CD4-positive, alpha-beta T cell (primary cell): ENCODE measurements around the gene CPLANE2. TPM values are rescaled to one million over a fixed set of nuclear protein-coding genes. Genes with fewer than 3 reads are reported as not detected.

Source experiments
- ATAC-seq: fragments of 200-7000 bp; cut with Tn5 transposase; one replicate; pipeline ENCODE4 v1.10.0; 2022; ENCODE audit warnings: mild to moderate bottlenecking; ENCODE audit not compliant: poor library complexity
- CTCF ChIA-PET: fragments of 350-600 bp; sonication (Branson Sonifier 250); formaldehyde crosslinking; loops from one replicate; lab custom pipeline; 2021; ENCODE audit warnings: antibody characterized with exemption, inconsistent platforms; lab: Charles Lee
- POLR2A ChIA-PET: fragments of 350-600 bp; sonication (Branson Sonifier 250); formaldehyde crosslinking; loops from one replicate; lab custom pipeline; 2021; ENCODE audit warnings: antibody characterized with exemption, inconsistent platforms; lab: Charles Lee
- DNase-seq, 14 experiments: peaks; one replicate each; pipeline ENCODE4 v3.0.0-alpha.2; 2013 to 2020; ENCODE audit warnings: mixed read lengths in 2 of 14
- H3K27ac ChIP-seq, 2 donors: one replicate each; pipeline versions ENCODE4 v1.5.1 to v1.7.0; 2013; ENCODE audit warnings: low read length in 2 of 2, low read depth in 1 of 2, mild to moderate bottlenecking in 1 of 2
- H3K27me3 ChIP-seq, 2 experiments: 1 replicate in 1 of 2; 2 replicates in 1 of 2; pipeline versions ENCODE4 v1.6.1 to v1.7.0; 2013; ENCODE audit warnings: low read length in 2 of 2, control low read depth in 1 of 2, mild to moderate bottlenecking in 1 of 2, moderate library complexity in 1 of 2; ENCODE audit not compliant: insufficient read depth in 2 of 2, control insufficient read depth in 1 of 2
- H3K36me3 ChIP-seq: one replicate; pipeline ENCODE4 v1.6.1; 2013; ENCODE audit warnings: low read length, control low read depth; ENCODE audit not compliant: insufficient read depth
- H3K4me1 ChIP-seq: one replicate; pipeline ENCODE4 v1.6.1; 2013; ENCODE audit warnings: low read length, control low read depth; ENCODE audit not compliant: insufficient read depth
- H3K4me3 ChIP-seq: one replicate; pipeline ENCODE4 v1.5.1; 2013; ENCODE audit warnings: mild to moderate bottlenecking, low read length, moderate library complexity
- H3K9me3 ChIP-seq, 2 experiments: 1 replicate in 1 of 2; 2 replicates in 1 of 2; pipeline versions ENCODE4 v1.6.1 to v1.7.0; 2013; ENCODE audit warnings: low read length in 2 of 2, mild to moderate bottlenecking in 2 of 2, control low read depth in 1 of 2, moderate library complexity in 1 of 2; ENCODE audit not compliant: control insufficient read depth in 1 of 2, insufficient read depth in 1 of 2
- H3K27ac Mint-ChIP-seq: one replicate; pipeline ENCODE4 v1.8.0; 2020; ENCODE audit warnings: mixed read lengths
- H3K27me3 Mint-ChIP-seq: one replicate; pipeline ENCODE4 v1.8.0; 2021; ENCODE audit warnings: mixed read lengths
- H3K36me3 Mint-ChIP-seq: one replicate; pipeline ENCODE4 v1.8.0; 2021; ENCODE audit warnings: low read depth, mixed read lengths
- H3K4me1 Mint-ChIP-seq: one replicate; pipeline ENCODE4 v1.8.0; 2021; ENCODE audit warnings: low read depth, mixed read lengths
- H3K4me3 Mint-ChIP-seq: one replicate; pipeline ENCODE4 v1.8.0; 2020; ENCODE audit warnings: mild to moderate bottlenecking, mixed read lengths
- H3K9me3 Mint-ChIP-seq: one replicate; pipeline ENCODE4 v1.8.0; 2020; ENCODE audit warnings: mixed read lengths
- CTCF ChIP-seq: fragments of 200-600 bp; IDR thresholded peaks from one replicate; pipeline ENCODE4 v1.8.0; 2022; ENCODE audit warnings: antibody characterized with exemption, mild to moderate bottlenecking
- intact Hi-C, 2 experiments: fragments of 100-400 bp; cut with DNase I in 1 of 2; cut with micrococcal nuclease in 1 of 2; formaldehyde crosslinking; loops; one replicate each; pipeline versions ENCODE4 v1.15.1 to v1.9.0; 2023 to 2025; cut with DNase I, micrococcal nuclease
- total RNA-seq, 174 experiments: library from RNA in 2 of 174; stranded (reverse) in 2 of 174; gene quantifications; one replicate each; pipeline ENCODE4 v1.2.3 and lab custom pipeline; 2021 to 2026

CPLANE2 gene
- total RNA-seq, 2 experiments from 2014 or later = 5.3 to 8.4 TPM

DNA sequence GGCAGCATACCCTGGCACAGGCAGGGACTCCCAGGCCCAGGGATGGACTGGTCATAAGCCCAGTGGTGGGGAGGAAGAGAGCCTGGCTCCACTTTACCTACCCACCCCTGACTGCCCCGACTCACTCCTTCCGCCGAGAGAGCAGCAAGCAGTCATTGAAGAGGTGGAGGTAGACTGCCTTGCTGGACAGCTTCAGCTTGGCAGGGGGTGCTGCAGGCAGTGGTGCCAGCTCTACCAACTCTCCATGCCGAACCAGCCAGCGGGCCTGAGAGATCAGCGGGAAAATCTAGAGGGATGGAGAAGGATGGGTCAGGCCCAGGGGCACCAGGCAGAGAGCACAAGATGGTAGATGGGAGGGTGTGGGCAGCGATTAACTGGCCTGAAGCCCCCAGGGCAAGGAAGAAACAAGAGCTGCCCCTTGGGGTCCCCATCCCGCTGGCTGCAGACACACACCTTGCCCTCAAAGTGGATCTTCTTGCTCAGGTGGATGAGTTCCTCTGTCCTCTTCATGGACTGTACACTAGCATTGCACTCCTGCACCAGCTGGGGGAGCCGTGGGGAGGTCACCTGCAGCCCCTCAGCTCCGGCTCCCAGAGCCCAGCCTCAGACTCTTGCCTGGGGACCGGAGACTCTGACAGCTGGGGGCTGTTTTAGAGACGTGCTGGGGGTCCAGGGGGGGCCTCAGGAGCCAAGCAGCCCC lies 32.2 kb downstream of the CPLANE2 start:
- H3K27ac ChIP-seq = no peak overlapping the region
- peaks cover 29% of the 10 kb centered on the region for H3K36me3 Mint-ChIP-seq
- intact Hi-C loops = loop anchor here (2.0 to 10.0 kb wide), 3 partner anchors 40 to 850 kb away; partner anchors contain the start of genes NBPF1 (in 1 of the 2) and SDHB (in 1 of the 2)
- ATAC-seq (no peak), DNase-seq (peak in 10 of 14 experiments; percentile 26 to 59 (median 36))
- ChIA-PET CTCF (interaction anchor here (1.0 to 2.3 kb wide), 4 partner anchors 13 to 132 kb away, joined by 3 to 7 read pairs (median 4); partner anchors contain the start of gene FAM131C), POLR2A (interaction anchor here (0.9 to 1.1 kb wide), 3 partner anchors 11 to 158 kb away, joined by 3 read pairs; no protein-coding TSS in a partner anchor)
- no peaks in the 10 kb centered on the region for H3K9me3 ChIP-seq
- H3K36me3 ChIP-seq = peaks cover 20% of the 10 kb centered on the region
- no peaks in the 10 kb centered on the region for H3K9me3 Mint-ChIP-seq
- no peak overlapping the region for H3K4me3 ChIP-seq
- TF ChIP-seq CTCF = peak; percentile 19
- no peaks in the 10 kb centered on the region for H3K27me3 Mint-ChIP-seq
- H3K27ac Mint-ChIP-seq = no peak overlapping the region
- H3K4me3 Mint-ChIP-seq = peak overlapping the region; percentile 76
- no peaks in the 10 kb centered on the region for H3K27me3 ChIP-seq
- H3K4me1 Mint-ChIP-seq = peaks cover 12% of the 10 kb centered on the region
- peaks cover 25% of the 10 kb centered on the region for H3K4me1 ChIP-seq

- Histone ChIP-seq H3K4me1 (peaks cover 25% of the 10 kb centered on the region), H3K27me3 (no peaks in the 10 kb centered on the region), H3K9me3 (no peaks in the 10 kb centered on the region), H3K4me3 (no peak overlapping the region), H3K36me3 (peaks cover 24% of the 10 kb centered on the region), H3K27ac (no peak overlapping the region)
- H3K4me1 Mint-ChIP-seq = peaks cover 12% of the 10 kb centered on the region
- intact Hi-C loops = loop anchor here in 1 of 2 experiments (2.0 to 10.0 kb wide), 2 partner anchors 41 to 851 kb away; partner anchors contain the start of gene SDHB
- H3K36me3 Mint-ChIP-seq = peaks cover 32% of the 10 kb centered on the region
- no peak for ATAC-seq
- TF ChIP-seq CTCF = no peak
- peak overlapping the region; percentile 40 for H3K27ac Mint-ChIP-seq
- CTCF ChIA-PET = interaction anchor here (1.2 to 2.3 kb wide), 3 partner anchors 31 to 131 kb away, joined by 3 to 7 read pairs (median 4); partner anchors contain the start of gene FAM131C
- H3K27me3 Mint-ChIP-seq = no peaks in the 10 kb centered on the region
- POLR2A ChIA-PET = interaction anchor here (1.0 to 1.1 kb wide), 2 partner anchors 12 to 159 kb away, joined by 3 read pairs; no protein-coding TSS in a partner anchor
- H3K9me3 Mint-ChIP-seq = no peaks in the 10 kb centered on the region
- DNase-seq = no peak
- peak overlapping the region; percentile 76 for H3K4me3 Mint-ChIP-seq
These were observed 32.8 kb downstream of the CPLANE2 start for GRCh38 chr1:16204216-16204615.

DNA sequence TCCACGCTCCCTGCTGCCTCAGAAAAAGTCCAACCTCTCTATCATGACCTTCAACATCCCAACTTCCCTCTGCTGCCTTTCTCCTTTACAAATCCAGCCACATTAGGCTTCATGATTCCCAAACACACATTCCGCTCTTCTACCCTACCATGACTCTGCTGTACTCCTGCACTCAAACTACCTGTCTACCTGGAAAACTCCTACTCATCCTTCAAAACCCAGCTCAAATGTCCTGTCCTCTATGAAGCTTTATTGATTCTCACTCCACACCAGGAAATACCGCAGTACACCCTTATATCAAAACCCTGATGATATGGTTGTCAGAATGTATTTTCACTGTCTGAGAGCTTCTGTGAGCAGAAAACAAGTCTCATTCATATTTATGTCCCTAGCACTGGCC lies 33.4 kb downstream of the CPLANE2 start:
- Mint-ChIP-seq H3K27ac (peak overlapping the region; percentile 40), H3K9me3 (no peaks in the 10 kb centered on the region), H3K36me3 (peaks cover 32% of the 10 kb centered on the region), H3K4me3 (no peak overlapping the region), H3K27me3 (no peaks in the 10 kb centered on the region), H3K4me1 (peaks cover 12% of the 10 kb centered on the region)
- H3K4me3 ChIP-seq = no peak overlapping the region
- DNase-seq (no peak), ATAC-seq (no peak)
- H3K9me3 ChIP-seq = no peaks in the 10 kb centered on the region
- TF ChIP-seq CTCF = no peak
- H3K27me3 ChIP-seq = no peaks in the 10 kb centered on the region
- peaks cover 25% of the 10 kb centered on the region for H3K4me1 ChIP-seq
- peaks cover 26% of the 10 kb centered on the region for H3K36me3 ChIP-seq
- intact Hi-C loops = loop anchor here in 1 of 2 experiments (10.0 kb wide), 1 partner anchor 851 kb away; the partner anchor contains the start of gene SDHB
- ChIA-PET CTCF (interaction anchor here (1.9 to 2.3 kb wide), 2 partner anchors 41 to 130 kb away, joined by 4 to 7 read pairs; partner anchors contain the start of gene FAM131C), POLR2A (no interaction called here)
- no peak overlapping the region for H3K27ac ChIP-seq
